GM21619 (cell line): ENCODE results near the gene INPP5E.

ENCODE experiments used
- ATAC-seq: cut with Tn5 transposase; IDR thresholded peaks from one replicate; pipeline ENCODE4 v1.9.1; 2021; ENCODE audit not compliant: unreplicated experiment

Gene INPP5E

GRCh38 chr9:136439481-136440408 is at the start of gene INPP5E:
INPP5E (minus strand) TSS chr9:136439845; CDS start chr9:136439419, 426 bp downstream.
- ATAC-seq = peak; percentile 59

GRCh38 chr9:136488247-136489214 is 48.9 kb upstream of the INPP5E start:
- ATAC-seq = no peak

GRCh38 chr9:136487672-136488071 is 48.0 kb upstream of the INPP5E start:
- no peak for ATAC-seq

GRCh38 chr9:136486823-136487620 is 47.4 kb upstream of the INPP5E start:
- no peak for ATAC-seq

GRCh38 chr9:136486131-136486530 is 46.5 kb upstream of the INPP5E start:
- ATAC-seq = no peak

- ATAC-seq = no peak
These were observed 45.7 kb upstream of the INPP5E start for GRCh38 chr9:136485049-136486045.

GRCh38 chr9:136484153-136485048 is 44.8 kb upstream of the INPP5E start:
- ATAC-seq = no peak

- ATAC-seq = peak; percentile 52
These were observed 44.0 kb upstream of the INPP5E start for GRCh38 chr9:136483589-136484152.

GRCh38 chr9:136482793-136483588 is 43.3 kb upstream of the INPP5E start, which contains the start of gene SEC16A:
SEC16A (minus strand) TSS chr9:136483040; CDS start chr9:136477615, 5,425 bp downstream.
- peak; percentile 51 for ATAC-seq

GRCh38 chr9:136482046-136482792 is 42.6 kb upstream of the INPP5E start:
- no peak for ATAC-seq

GRCh38 chr9:136481558-136481957 is 41.9 kb upstream of the INPP5E start:
- ATAC-seq = no peak

GRCh38 chr9:136476369-136477150 is 36.9 kb upstream of the INPP5E start:
- ATAC-seq = no peak

GRCh38 chr9:136474974-136475865 is 35.6 kb upstream of the INPP5E start:
- no peak for ATAC-seq

GRCh38 chr9:136474021-136474640 is 34.5 kb upstream of the INPP5E start:
- ATAC-seq = no peak
